ENCODE measurements around the gene NCKAP5.

The NCKAP5 gene

DNA sequence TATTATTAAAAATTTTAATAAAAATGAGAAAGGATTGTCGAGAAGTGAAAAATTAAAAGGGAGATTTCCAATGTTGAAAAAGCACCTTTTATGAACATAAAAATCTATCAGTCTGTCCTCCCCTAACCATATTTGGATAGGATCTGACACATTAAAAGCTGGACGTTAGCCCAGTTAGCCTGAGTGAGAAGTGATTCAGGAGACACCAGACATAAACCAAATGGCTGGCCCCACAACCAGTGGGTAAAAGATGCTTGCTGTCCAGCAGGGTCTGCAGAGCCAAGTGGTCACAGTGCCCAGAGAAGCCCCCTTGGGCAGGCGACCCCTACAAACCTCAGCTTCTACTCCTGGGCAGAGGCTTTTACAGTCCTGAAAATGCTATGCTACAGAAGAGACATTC is 644.5 kb downstream of the NCKAP5 start:
- TF ChIP-seq, protein P1, sequence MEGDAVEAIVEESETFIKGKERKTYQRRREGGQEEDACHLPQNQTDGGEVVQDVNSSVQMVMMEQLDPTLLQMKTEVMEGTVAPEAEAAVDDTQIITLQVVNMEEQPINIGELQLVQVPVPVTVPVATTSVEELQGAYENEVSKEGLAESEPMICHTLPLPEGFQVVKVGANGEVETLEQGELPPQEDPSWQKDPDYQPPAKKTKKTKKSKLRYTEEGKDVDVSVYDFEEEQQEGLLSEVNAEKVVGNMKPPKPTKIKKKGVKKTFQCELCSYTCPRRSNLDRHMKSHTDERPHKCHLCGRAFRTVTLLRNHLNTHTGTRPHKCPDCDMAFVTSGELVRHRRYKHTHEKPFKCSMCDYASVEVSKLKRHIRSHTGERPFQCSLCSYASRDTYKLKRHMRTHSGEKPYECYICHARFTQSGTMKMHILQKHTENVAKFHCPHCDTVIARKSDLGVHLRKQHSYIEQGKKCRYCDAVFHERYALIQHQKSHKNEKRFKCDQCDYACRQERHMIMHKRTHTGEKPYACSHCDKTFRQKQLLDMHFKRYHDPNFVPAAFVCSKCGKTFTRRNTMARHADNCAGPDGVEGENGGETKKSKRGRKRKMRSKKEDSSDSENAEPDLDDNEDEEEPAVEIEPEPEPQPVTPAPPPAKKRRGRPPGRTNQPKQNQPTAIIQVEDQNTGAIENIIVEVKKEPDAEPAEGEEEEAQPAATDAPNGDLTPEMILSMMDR (IDR thresholded peaks at IDR 0.05): no peak
- no peaks in the 10 kb centered on the region for H3K4me1 ChIP-seq (ENCODE audit: control insufficient read depth in 1 of 2, insufficient read depth in 1 of 2, low read depth in 1 of 2, low read length in 1 of 2)
- H3K9me3 ChIP-seq: no peaks in the 10 kb centered on the region
- H3K27me3 ChIP-seq: no peaks in the 10 kb centered on the region
- H3K36me3 ChIP-seq: no peaks in the 10 kb centered on the region
- no peak overlapping the region for H3K27ac ChIP-seq
- H3K4me3 ChIP-seq (ENCODE audit: low read depth in 1 of 2, low read length in 1 of 2): no peak overlapping the region

DNA sequence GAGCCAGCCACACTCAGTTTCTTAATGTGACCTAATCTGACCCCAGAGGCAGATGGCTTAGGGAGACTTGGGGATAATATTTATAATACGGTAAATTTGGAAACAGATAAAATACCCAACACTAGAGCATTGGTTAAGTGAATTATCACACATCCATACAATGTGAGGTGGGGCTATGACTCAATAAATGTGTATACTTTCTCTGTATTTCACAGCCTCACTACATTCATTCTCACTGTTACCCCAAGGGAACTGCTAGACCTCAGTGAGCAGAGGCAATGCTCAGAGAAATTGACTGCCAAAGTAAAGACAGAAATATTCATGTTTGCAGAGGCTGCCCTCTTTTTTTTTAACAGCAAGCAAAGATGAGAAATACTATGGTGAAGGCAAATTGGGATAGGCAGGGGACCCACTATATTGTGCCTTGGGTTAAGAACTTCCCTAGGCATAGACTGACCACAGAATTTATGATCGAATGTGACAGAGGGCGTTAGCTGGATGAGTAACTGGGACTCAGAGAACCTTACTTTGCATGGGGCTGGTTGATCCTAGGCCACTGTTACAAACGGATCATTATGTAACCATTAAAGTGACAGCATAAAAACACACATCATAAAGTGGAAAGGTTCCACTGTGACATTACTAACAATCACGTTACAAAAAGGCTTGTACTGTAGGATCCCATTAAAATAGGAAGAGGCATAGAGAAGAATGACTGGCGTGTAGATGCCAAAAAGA is 652.3 kb downstream of the NCKAP5 start:
- Histone ChIP-seq H3K4me1 (ENCODE audit: control insufficient read depth in 1 of 2, insufficient read depth in 1 of 2, low read depth in 1 of 2, low read length in 1 of 2) (no peaks in the 10 kb centered on the region), H3K27me3 (no peaks in the 10 kb centered on the region), H3K9me3 (no peaks in the 10 kb centered on the region), H3K27ac (no peak overlapping the region), H3K36me3 (no peaks in the 10 kb centered on the region), H3K4me3 (ENCODE audit: low read depth in 1 of 2, low read length in 1 of 2) (no peak overlapping the region)
- TF ChIP-seq, protein P1 (IDR thresholded peaks at IDR 0.05): no peak

DNA sequence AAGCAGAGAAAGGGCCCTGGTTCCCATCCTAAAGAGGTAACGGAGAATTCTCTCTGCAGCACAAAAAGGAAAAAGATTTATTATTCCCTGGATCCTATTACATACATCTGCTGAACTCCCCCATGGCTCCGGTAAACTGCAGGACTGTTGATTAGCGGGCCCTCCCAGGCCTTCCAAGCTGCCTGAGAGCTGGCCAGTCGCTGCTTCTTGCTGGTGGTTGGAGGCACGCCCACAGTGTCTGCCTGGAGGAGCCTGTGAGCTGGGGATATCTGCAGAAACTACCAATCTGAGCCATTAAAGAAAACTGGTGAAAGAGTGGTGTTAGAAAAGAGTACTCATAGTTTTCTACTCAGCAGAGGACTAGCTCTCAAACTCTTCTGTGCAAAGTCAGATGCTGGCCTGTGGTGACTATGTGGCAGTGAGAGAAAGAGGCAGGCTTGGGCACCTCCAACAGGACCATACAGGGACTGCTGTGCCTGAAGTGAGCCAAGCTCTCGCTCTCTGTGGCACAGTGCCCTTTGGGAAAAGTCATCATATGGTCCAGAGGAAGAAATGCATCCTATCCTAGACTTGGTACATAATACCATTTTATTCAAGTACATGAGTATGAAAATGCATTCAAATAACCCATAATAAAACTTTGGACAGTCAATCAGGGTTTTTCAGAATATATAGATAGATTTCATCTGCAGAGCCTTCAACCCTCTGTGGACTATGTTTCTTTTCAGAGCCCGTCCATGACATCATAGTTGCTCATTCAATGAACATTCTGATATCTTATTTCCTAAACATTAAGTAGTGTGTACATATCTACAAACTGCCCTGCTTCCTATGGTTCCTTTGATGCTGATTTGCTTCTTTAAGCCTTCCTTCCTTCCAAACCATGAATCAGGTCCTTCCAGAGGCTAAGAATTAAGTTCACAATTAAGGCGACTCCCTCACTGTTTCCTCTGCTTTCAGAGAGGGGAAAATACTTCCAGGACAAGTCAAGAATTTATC is 656.2 kb downstream of the NCKAP5 start:
- Histone ChIP-seq H3K36me3 (no peaks in the 10 kb centered on the region), H3K9me3 (no peaks in the 10 kb centered on the region), H3K4me3 (ENCODE audit: low read depth in 1 of 2, low read length in 1 of 2) (no peak overlapping the region), H3K27ac (no peak overlapping the region), H3K4me1 (ENCODE audit: control insufficient read depth in 1 of 2, insufficient read depth in 1 of 2, low read depth in 1 of 2, low read length in 1 of 2) (no peaks in the 10 kb centered on the region), H3K27me3 (no peaks in the 10 kb centered on the region)
- TF ChIP-seq, protein P1 (IDR thresholded peaks at IDR 0.05): no peak

DNA sequence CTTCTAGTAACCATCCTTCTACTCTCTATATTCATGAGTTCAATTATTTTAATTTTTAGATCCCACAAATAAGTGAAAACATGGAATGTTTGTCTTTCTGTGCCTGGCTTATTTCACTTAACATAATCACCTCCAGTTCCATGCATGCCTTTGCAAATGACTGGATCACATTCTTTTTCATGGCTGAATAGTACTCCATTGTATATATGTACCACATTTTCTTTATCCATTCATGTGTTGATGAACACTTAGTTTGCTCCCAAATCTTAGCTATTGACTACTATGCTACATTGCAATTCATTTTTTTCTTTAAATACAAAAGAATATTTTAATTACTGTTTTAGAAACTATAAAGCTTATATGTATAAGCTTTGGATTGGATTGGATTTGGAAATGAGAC is 657.8 kb downstream of the NCKAP5 start:
- H3K4me1 ChIP-seq (ENCODE audit: control insufficient read depth in 1 of 2, insufficient read depth in 1 of 2, low read depth in 1 of 2, low read length in 1 of 2): no peaks in the 10 kb centered on the region
- H3K27me3 ChIP-seq: no peaks in the 10 kb centered on the region
- TF ChIP-seq, protein P1 (IDR thresholded peaks at IDR 0.05): no peak
- H3K36me3 ChIP-seq: no peaks in the 10 kb centered on the region
- no peak overlapping the region for H3K4me3 ChIP-seq (ENCODE audit: low read depth in 1 of 2, low read length in 1 of 2)
- H3K27ac ChIP-seq: no peak overlapping the region
- no peaks in the 10 kb centered on the region for H3K9me3 ChIP-seq

DNA sequence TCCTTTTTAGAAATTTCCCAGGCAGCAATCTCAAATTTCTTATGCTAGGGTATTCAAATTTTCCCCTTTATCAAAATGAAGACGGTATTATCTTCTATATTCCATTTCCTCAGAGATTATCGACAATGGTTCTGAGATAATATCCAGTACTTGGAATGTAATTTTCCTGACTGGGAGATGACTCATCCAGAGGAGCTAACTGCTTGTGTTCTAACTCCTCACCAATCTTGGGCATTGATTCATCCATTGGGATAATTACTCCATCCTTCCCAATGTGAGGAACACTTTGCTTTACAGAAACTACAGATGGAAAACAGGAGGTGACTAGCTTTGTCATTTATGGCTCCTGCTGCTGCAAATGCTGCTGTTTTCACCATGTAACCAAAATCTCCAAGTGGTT is 658.8 kb downstream of the NCKAP5 start:
- TF ChIP-seq, protein P1 (IDR thresholded peaks at IDR 0.05): no peak
- Histone ChIP-seq H3K4me1 (ENCODE audit: control insufficient read depth in 1 of 2, insufficient read depth in 1 of 2, low read depth in 1 of 2, low read length in 1 of 2) (no peaks in the 10 kb centered on the region), H3K4me3 (ENCODE audit: low read depth in 1 of 2, low read length in 1 of 2) (no peak overlapping the region), H3K27me3 (no peaks in the 10 kb centered on the region), H3K27ac (no peak overlapping the region), H3K9me3 (no peaks in the 10 kb centered on the region), H3K36me3 (no peaks in the 10 kb centered on the region)
